Measurements from ENCODE around the gene FAM32A.

DNA sequence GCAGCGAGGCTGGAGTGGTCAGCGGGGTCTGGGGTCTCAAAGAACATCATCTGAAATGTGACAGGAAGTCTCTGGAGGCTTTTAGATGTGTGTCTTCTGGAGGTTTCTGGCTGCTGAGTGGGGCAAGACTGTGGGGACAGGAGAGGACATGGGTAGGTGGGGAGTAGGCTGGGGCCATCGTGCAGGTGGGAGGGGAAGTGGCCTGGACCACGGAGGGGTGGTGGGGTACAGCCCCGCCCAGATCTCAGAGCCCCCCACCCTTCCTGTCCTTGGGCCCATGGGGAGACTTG lies 18.7 kb downstream of the FAM32A start:
- TF ChIP-seq, protein P1, sequence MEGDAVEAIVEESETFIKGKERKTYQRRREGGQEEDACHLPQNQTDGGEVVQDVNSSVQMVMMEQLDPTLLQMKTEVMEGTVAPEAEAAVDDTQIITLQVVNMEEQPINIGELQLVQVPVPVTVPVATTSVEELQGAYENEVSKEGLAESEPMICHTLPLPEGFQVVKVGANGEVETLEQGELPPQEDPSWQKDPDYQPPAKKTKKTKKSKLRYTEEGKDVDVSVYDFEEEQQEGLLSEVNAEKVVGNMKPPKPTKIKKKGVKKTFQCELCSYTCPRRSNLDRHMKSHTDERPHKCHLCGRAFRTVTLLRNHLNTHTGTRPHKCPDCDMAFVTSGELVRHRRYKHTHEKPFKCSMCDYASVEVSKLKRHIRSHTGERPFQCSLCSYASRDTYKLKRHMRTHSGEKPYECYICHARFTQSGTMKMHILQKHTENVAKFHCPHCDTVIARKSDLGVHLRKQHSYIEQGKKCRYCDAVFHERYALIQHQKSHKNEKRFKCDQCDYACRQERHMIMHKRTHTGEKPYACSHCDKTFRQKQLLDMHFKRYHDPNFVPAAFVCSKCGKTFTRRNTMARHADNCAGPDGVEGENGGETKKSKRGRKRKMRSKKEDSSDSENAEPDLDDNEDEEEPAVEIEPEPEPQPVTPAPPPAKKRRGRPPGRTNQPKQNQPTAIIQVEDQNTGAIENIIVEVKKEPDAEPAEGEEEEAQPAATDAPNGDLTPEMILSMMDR (conservative IDR thresholded peaks at IDR 0.05; ENCODE audit: low read depth, low read length) = no peak
- TF ChIP-seq EZH2phosphoT487 (IDR thresholded peaks at IDR 0.05; ENCODE audit: borderline replicate concordance, low read length) = no peak
- no peak for TF ChIP-seq EZH2 (IDR thresholded peaks at IDR 0.05; ENCODE audit: low read length, unreplicated experiment)

All from PC-3 (cell line).